Activated naive CD4-positive, alpha-beta T cell treated with anti-CD3 and anti-CD28 coated beads, Interleukin-2, amount 50 U/mL, for 16 hours (primary cell): ENCODE data around the gene PRDM16.

Source experiments
- DNase-seq: peaks from one replicate; pipeline ENCODE4 v3.0.0-alpha.2; 2020

PRDM16 gene

DNA sequence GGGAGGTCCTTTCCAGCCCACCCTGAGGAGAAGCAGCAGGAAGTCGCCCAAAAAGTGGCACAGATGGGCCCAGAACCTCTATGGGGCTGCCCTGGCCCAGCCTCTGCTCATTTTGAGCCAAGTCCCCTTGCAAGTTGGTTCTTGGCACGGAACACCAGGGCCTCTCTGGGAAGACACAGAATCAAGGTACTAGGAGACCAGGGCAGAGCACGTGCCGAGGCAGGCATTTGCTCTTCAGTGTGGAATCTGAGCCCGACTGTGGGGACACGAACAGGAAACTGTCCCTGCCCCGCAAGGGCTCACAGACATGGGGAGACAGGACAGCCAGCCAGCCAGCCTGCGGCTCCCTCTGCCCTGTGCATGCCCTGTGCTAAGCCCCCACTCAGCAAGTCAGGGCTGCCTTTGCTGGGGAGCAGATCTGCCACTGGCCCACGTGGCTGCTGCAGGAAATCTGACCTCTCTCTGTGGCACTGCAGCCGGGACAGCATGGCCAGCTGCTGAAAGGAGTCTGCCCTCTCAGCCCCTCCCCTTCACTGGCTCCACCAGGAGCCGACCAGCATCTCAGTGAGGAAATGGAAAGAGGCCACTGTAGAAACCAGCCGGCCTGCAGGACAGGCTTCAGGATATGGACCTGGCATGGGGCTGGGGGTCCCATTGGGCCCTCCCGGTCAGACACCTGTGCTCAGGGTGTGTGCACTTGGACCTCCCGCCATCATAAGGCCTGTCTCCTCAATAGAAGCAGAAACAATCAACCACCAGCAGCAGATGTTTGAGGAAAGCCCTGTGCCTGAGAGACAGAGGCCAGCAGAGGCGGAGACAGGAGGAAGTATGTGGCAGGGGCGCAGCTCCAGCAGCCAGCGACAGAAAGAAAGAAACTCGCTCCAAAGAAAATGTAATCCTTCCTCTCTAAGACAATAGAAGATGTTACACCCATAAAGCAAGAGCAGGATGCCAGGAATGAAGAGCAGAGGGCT lies 389.2 kb downstream of the PRDM16 start:
- DNase-seq, result no peak

- DNase-seq, result no peak
These were observed 390.3 kb downstream of the PRDM16 start for GRCh38 chr1:3459051-3459908.

DNA sequence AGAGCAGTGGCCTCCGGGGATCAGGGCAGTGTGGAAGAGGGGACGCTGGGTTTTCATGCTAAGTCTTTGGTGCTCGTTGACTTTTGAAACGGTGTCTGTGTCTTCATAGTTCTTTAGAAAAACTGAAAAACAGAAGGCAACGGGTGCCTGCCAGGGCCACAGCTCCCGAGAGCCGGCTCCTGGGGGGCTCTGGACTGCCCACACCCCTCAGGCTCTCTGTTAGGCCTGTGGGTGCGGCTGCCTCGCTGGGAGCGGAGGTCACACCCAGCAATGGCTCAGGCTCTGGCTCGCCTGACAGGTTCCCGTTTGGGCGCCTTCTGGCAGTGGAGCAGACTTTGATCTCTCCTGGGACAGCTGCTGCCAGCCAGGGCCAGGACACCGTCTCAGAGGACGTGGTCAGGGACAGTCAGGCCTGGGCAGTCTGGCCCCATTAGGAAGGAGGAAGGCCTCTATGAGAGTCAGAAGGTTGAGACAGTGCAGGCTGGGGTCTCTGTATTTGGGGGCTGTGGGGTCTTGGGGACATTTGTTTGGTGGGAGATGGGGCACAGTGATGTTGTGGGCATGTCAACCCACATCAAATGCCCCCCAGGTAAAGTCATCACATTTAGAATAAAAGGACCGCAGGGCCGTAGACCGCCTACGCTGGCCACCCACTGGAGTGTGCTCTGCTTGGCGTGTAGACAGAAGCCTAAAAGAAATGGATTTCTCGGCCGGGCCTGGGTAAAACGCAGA lies 391.1 kb downstream of the PRDM16 start:
- no peak for DNase-seq

DNA sequence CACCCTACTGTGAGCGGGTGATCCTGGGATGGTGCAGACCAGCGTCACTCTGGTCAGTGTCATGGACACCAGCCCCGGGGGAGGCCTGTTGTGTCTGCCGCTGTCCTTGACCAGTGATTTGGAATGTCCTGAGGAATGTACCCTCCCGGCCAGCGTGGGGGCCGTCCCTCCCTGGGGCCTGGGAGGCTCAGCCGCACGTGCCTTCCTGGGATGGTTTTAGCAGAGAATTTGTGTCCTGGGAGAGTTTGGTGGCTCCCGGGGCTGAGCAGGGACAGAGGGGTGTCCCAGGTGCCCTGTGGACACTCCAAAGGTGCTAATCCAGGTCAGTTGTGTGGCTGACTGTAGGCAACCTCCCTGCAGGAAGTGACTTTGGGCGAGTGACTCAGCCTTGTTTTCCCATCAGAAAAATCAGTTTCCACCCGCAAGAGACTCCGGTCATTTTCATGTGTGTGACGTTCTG lies 391.7 kb downstream of the PRDM16 start:
- no peak for DNase-seq

GRCh38 chr1:3461238-3461933 lies 392.4 kb downstream of the PRDM16 start:
- no peak for DNase-seq

GRCh38 chr1:3461934-3462275 lies 392.9 kb downstream of the PRDM16 start:
- no peak for DNase-seq

DNA sequence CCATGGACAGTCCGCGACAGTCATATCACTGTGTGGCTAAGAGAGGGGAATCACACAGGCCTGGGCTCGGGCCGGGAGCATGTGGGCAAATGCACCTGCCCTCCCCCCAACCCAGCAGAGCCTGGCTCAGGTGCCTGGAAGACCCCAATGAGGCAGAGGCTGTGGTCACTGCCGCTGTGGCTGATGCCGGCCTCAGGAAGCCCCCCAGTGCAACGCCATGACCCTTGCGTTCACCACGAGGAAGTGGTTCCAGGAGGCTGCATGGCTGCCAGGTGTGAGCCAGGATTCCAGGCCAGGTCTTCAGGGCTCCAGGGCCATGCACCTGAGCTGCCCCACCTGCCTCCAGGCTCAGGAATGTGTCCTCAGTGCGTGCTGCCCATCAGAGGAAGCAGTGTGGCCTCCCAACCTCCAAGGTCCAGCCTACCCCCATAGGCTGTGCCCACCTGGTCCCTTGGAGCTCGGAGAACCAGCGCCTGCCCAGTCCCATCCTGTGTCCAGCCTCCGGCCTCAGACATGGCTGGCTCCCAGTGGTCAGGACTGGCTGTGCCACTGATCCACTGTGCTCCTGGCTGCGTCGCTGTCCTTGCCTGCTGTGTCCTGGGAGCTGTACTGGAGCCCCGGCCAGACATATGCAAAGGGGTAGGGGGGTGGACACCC lies 393.5 kb downstream of the PRDM16 start:
- no peak for DNase-seq

DNA sequence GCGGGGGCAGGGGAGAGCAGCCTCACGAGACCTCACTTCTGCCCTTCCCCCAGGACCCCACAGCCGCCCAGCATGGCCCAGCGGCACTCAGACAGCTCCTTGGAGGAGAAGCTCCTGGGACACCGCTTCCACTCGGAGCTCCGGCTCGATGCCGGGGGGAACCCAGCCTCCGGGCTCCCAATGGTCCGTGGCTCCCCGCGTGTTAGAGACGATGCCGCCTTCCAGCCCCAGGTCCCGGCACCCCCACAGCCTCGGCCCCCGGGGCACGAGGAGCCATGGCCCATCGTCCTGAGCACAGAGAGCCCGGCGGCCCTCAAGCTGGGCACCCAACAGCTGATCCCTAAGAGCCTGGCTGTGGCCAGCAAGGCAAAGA lies 394.0 kb downstream of the PRDM16 start:
- no peak for DNase-seq

DNA sequence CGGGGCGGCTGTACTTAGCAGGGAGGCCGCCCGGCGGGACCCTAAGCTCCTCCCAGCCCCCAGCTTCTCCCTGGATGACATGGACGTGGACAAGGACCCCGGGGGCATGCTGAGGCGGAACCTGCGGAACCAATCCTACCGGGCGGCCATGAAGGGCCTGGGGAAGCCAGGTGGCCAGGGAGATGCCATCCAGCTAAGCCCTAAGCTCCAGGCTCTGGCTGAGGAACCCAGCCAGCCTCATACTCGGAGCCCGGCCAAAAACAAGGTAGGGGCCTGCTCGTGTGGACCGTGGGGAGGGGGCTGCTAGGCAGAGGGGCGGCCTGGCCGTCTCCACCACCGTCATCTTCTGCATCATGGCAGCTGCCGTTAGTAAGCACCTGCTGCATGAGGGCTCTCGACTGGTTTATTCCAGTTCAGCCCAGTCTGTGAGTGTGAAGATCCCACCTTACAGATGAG lies 394.4 kb downstream of the PRDM16 start:
- DNase-seq, result no peak

DNA sequence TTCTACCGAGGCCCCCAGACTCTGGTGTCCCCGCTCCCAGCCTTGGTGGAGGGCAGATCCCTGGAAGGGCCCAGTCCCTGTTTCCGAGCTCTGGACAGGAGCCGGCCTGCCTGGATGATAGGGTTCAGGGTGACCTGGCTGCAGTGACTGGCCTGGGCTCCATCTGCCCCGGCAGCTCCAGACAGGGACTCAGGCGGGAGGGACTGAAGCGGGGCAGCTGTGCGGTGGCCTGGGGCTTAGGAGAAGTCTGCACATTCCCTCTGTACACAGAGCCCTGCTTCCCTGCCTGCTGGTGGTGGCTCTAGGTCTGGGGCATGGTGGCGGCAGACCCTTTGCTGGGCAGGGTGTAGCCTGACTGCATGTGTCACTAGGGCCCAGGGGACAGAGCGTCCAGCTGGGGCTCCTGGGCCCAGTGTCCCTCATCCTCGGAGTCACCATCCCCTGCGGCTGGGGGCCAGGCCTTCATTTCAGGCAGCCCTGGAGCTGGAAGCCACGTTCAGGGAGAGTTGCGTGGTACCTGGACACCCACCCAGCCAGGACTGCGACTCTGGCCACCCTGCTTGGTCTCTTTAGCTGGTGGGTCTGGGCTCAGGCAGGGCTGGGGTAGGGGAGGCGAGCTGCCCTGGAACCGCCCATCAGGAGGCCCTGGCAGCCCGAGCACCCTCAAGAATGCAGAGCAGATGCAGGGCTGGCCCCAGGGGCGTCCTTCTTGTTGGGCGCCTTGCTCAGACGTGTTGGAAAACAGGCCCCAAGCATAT lies 395.1 kb downstream of the PRDM16 start:
- no peak for DNase-seq

DNA sequence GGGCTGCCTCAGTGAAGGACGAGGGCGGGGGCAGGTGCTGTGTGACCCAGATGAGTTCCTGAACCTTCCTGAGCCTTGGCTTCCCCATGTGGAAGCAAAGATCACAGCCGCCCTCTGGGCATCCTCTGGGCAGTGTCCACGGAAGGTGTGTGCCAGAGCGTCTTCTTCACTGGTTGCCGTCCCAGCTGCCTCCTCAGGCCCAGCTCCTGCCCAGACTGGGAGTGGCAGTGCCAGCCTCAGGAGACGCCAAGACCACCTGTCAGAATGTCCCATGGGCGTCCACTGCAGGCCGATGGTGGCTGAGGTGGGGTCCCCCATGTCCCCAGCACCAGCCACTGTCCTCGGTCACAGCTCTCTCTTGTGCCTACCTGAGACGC lies 395.6 kb downstream of the PRDM16 start:
- no peak for DNase-seq

DNA sequence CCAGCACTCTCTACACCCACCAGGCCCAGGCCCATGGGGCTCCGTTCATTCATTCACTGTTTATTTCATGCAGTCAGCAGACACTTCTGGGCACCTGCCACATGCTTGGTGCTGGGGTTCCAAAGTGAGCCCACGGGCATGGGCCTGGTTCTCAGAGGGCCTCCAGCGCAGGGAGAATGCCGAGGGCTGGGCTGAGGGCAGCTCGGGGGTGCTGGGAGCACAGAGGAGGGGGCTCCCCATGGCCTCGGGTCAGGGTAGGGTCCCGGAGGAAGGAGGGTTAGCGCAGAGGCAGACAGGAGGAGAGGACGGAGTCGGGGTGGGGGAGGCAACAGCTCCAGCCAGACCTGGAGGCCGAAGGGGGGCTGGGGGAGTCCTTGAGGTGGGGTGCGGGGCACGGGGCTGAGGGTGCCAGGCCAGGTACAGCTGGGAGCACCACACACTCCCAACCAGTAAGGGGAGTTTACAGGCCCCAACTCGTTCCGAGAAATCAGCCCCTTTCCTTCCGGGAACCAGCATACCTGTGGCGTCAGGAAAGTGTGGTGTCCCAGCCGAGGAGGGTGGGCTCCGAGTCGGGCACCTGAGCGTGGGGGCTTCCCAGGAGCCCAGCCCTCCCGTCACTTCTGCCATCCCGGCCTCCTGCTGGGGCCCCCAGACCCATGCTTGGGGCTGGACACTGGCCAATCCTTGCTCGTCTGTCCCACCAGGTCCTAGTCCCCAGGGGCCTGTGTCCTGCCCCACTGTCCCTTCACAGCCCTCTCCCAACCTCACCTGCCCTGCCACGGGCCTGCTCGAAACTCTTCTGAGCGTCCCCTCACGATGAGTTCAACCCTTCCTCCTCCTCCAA lies 396.3 kb downstream of the PRDM16 start:
- no peak for DNase-seq

DNA sequence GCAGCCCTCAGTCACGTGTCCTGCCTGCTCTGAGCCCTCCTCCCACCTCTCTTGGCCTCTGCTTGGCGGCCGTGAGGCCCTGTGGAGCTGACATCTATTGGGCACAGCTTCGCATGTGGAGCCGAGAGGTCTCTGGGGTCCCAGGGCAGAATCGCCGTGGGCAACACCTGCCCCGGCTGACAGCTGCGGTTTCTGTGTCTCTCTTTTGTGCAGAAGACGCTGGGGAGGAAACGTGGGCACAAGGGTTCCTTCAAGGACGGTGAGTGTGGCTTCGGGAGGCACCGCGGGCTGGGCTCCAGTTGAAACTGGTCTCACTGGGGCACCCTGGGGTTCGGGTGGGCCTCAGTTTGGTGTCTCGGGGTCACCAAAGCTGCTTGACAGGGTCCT lies 396.9 kb downstream of the PRDM16 start:
- no peak for DNase-seq

DNA sequence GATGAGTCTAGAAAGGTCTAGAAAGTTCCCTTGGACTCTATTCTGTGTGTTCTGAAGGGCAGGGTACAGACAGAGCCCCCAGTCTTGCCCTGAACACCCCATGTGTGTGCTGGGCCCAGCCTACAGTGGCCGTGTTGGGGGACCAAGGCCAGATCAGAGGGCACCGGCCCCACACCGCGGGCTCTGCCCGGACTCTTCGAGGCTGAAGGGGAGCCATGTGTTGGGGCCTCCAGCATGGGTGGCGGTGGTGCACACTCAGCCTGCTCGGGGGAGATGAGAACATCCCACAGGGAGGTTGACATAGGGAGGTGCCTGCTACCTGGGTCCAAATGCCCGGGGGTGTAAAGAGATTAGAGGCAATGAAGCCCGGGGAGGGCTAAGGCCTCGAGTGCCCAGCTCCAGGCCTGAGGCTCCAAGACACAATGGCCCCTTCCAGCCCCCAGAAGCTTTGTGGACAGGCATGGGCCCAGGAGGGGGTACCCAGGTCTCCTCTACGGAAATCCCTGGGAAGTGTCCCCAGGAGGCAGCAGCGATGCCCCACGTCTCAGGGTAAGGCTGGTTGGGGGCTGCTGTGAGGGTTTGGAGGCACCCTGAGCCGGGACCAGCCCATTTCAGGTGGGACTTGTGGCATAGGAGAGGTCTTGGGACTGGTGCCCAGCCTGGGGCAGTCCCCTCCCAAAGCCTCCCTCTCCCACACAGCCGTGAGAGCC lies 397.5 kb downstream of the PRDM16 start:
- no peak for DNase-seq

DNA sequence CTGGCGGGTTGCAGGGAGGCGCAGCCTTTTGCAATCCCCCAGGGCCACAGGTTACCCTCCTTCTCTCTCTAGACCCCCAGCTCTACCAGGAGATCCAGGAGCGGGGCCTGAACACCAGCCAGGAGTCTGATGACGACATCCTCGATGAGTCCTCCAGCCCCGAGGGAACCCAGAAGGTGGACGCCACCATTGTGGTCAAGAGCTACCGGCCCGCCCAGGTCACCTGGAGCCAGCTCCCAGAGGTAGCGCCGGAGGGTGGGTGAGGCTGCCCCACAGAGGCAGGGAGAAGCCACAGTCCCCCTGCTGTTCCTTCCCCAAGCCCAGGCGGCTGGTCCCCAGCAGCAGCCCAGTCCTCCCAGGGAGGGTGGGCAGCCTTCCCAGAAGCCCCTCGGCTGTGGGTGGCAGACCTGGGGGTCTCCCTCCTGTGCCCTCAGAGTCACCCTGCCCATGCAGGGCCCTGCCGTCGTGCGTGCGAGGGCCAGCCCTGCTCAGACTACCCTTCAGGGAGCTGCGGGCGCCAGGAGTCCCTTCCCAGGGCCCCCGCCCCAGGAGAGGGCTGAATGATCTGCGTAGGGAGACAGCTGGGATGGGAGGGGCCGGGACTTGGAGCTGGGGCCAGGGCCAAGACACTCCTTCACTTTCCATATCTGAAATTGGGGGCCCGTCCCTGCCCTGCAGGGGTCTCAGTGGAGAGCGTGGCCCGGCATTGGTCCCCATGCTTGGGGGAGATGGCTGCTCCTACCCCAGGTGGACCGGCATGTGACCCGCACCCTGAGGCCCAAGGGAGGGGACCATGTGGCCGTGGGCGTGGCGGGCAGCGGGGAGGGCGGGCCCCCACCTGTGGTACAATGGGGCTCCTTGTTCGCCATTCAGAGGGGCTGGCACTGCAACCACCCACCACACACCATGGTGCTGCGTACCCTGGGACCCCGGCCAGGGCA lies 398.4 kb downstream of the PRDM16 start:
- DNase-seq, result no peak

DNA sequence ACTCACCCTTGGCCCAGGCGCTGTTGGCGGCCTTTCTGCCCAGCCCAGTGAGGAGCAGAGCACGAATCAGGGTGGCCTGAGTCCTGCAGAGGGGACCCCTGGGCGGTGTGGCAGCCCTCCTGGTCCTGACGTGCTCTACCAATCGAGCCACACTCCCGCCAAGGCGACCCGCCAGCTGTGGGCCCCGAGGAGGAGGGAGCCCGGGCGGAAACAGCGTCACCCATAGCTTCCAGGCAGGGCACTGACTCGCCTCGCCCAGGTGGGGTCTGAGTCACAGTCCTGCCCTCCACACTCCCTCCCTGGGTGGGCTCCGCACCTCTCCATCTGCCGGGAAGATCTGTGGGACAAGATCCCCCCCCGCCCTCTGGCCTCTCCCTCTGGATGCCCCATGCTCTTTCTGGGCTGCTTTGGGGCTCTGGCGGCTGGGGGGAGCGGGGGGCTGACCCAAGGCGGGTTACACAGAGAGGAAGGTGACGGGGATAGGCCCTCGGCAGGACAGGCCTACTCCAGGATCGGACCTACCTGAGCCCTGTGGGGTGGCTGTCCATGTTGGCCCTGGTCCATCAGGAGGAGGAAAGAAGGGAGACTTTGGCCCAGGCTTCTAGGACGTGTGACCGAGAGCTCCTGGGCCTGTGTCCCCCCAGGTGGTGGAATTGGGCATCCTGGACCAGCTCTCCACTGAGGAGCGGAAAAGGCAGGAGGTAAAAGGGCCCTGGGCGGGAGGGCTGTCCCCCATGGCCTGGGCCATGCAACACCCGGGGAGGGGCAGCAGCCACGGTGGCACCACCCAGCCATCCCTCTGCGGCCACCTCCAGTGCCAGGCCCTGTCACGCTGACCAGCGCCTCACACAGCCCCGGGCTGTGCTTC lies 399.5 kb downstream of the PRDM16 start:
- DNase-seq, result no peak

- no peak for DNase-seq
These were observed 400.3 kb downstream of the PRDM16 start for GRCh38 chr1:3469104-3469848.
